K562 (cell line): Measurements from ENCODE around the gene CHCHD5. TPM values are rescaled to one million over a fixed set of nuclear protein-coding genes. Genes with fewer than 3 reads are reported as not detected.

ENCODE experiments used
- ATAC-seq: fragments of 200-7000 bp; cut with Tn5 transposase; 3 replicates; pipeline ENCODE4 v1.9.1; 2020; ENCODE audit warnings: moderate library complexity
- BruUV-seq: library from RNA; stranded (reverse); fragments of 400-500 nt; replicated peaks from 2 replicates; lab custom pipeline; 2021; lab: Mats Ljungman, UMichigan
- CTCF ChIA-PET: fragments of 300-600 bp; formaldehyde crosslinking; extraction: SDS; loops from one replicate; lab custom pipeline; 2021; ENCODE audit warnings: low intra/inter-chr PET ratio; lab: Yijun Ruan, JAX
- POLR2A ChIA-PET: fragments of 300-600, 350-650 bp; sonication (Branson Sonifier 250); formaldehyde crosslinking; extraction: SDS; loops from one replicate; lab custom pipeline; 2021; ENCODE audit warnings: antibody characterized with exemption, inconsistent platforms; lab: Yijun Ruan, JAX
- DNase-seq, 4 experiments: peaks; one replicate each; pipeline versions ENCODE4 v3.0.0 to v3.0.0-alpha.2; 2011 to 2018; ENCODE audit warnings: low spot score in 3 of 4, mixed read lengths in 3 of 4; ENCODE audit errors: extremely low read depth in 1 of 4
- FAIRE-seq: peaks from 2 replicates; lab custom pipeline; 2011; peaks lifted over from hg19 to GRCh38; lab: Jason Lieb, UNC
- H2AFZ ChIP-seq: 2 replicates; pipeline ENCODE4 v1.6.0; 2011; ENCODE audit warnings: low read depth, low read length, control low read depth, inconsistent platforms
- H3K27ac ChIP-seq: fragments of 200-600 bp; 3 replicates; pipeline ENCODE4 v1.8.0; 2011; ENCODE audit warnings: low read depth, mild to moderate bottlenecking, control low read depth, inconsistent platforms, low read length, moderate library complexity, mixed read lengths; ENCODE audit errors: extremely low read depth
- H3K27me3 ChIP-seq, 2 experiments: fragments of 300-600 bp in 1 of 2; 2 replicates in 1 of 2; 3 replicates in 1 of 2; pipeline versions ENCODE4 v1.6.0 to v1.8.0; 2011; ENCODE audit warnings: inconsistent platforms in 2 of 2, low read length in 2 of 2, mild to moderate bottlenecking in 1 of 2, mixed read lengths in 1 of 2, moderate library complexity in 1 of 2; ENCODE audit not compliant: control insufficient read depth in 2 of 2, insufficient read depth in 2 of 2
- H3K36me3 ChIP-seq: fragments of 300-600 bp; 3 replicates; pipeline ENCODE4 v1.8.0; 2011; ENCODE audit warnings: mild to moderate bottlenecking, low read length, inconsistent platforms; ENCODE audit not compliant: control insufficient read depth, insufficient read depth
- H3K4me1 ChIP-seq, 2 experiments: fragments of 200-600 bp in 1 of 2; replicated peaks in 1 of 2; 2 replicates in 1 of 2; 3 replicates in 1 of 2; pipeline versions ENCODE4 v1.5.1 to v1.8.0; 2011; ENCODE audit warnings: inconsistent platforms in 2 of 2, low read length in 2 of 2, mild to moderate bottlenecking in 1 of 2, mixed read lengths in 1 of 2, moderate library complexity in 1 of 2; ENCODE audit not compliant: control insufficient read depth in 2 of 2, insufficient read depth in 2 of 2
- H3K4me2 ChIP-seq: 2 replicates; pipeline ENCODE4 v1.6.1; 2011; ENCODE audit warnings: low read length, control low read depth, inconsistent platforms, mixed read lengths; ENCODE audit not compliant: insufficient read depth
- H3K4me3 ChIP-seq: fragments of 200-600 bp; sonication (generic), shearing (Covaris generic); 2 replicates; pipeline ENCODE4 v1.5.1; 2016; ENCODE audit warnings: control low read depth, inconsistent platforms
- H3K79me2 ChIP-seq: fragments of 200-600 bp; 3 replicates; pipeline ENCODE4 v1.8.0; 2011; ENCODE audit warnings: low read length, inconsistent platforms; ENCODE audit not compliant: control insufficient read depth, insufficient read depth
- H3K9ac ChIP-seq, 2 experiments: 2 replicates each; pipeline versions ENCODE4 v1.6.0 to v1.6.1; 2011; ENCODE audit warnings: low read depth in 2 of 2, low read length in 2 of 2, control low read depth in 1 of 2, inconsistent platforms in 1 of 2, mild to moderate bottlenecking in 1 of 2, mixed read lengths in 1 of 2; ENCODE audit not compliant: insufficient read depth in 1 of 2
- H3K9me1 ChIP-seq: one replicate; pipeline ENCODE4 v1.6.0; 2011; ENCODE audit warnings: inconsistent platforms, mild to moderate bottlenecking, low read length, moderate library complexity; ENCODE audit not compliant: control insufficient read depth, insufficient read depth
- H3K9me3 ChIP-seq: replicated peaks from 2 replicates; pipeline ENCODE4 v1.5.1; 2011; ENCODE audit warnings: low read depth, low read length, inconsistent platforms; ENCODE audit not compliant: control insufficient read depth, insufficient read depth
- H4K20me1 ChIP-seq: replicated peaks from 2 replicates; pipeline ENCODE4 v1.6.1; 2011; ENCODE audit warnings: low read length, inconsistent platforms, mixed read lengths; ENCODE audit not compliant: control insufficient read depth, insufficient read depth
- CEBPB ChIP-seq: fragments of 450-650 bp; IDR thresholded peaks from 2 replicates; pipeline ENCODE4 v1.6.1; 2016; ENCODE audit warnings: missing genetic modification characterization, missing compliant biosample characterization
- CEBPG ChIP-seq, 3 experiments: fragments of 200-800 bp in 1 of 3; sonication (Bioruptor generic) in 1 of 3; sonication (generic) in 1 of 3; formaldehyde crosslinking in 1 of 3; IDR thresholded peaks in 2 of 3; conservative IDR thresholded peaks in 1 of 3; 2 replicates each; pipeline versions ENCODE4 v1.6.1 to v1.8.0; 2016 to 2022; ENCODE audit warnings: missing compliant biosample characterization in 2 of 3, missing genetic modification characterization in 2 of 3, mild to moderate bottlenecking in 1 of 3, missing genetic modification reagents in 1 of 3
- PURB ChIP-seq: sonication (generic); formaldehyde crosslinking; IDR thresholded peaks from 2 replicates; pipeline ENCODE4 v1.9.0; 2021; ENCODE audit warnings: low read depth, mild to moderate bottlenecking, missing genetic modification reagents
- RAD21 ChIP-seq, 2 experiments: fragments of 250-450 bp in 1 of 2; fragments of 450-650 bp in 1 of 2; sonication (Bioruptor Pico) in 1 of 2; formaldehyde crosslinking in 1 of 2; IDR thresholded peaks in 1 of 2; conservative IDR thresholded peaks in 1 of 2; 2 replicates each; pipeline versions ENCODE4 v1.4.0 to v1.8.0; 2020 to 2022; ENCODE audit warnings: mild to moderate bottlenecking in 2 of 2, moderate library complexity in 1 of 2
- REST ChIP-seq, 2 experiments: fragments of 450-650 bp; formaldehyde crosslinking in 1 of 2; IDR thresholded peaks; 2 replicates each; pipeline versions ENCODE4 v1.4.0 to v1.6.1; 2014 to 2020; ENCODE audit warnings: mild to moderate bottlenecking in 2 of 2, borderline replicate concordance in 1 of 2, low read depth in 1 of 2
- WGBS: fragments of 100-300 bp; shearing (Covaris generic); methylation state at CpG from one replicate; pipeline ENCODE4 v1.1.6; 2016; ENCODE audit warnings: low coverage, mixed read lengths; ENCODE audit not compliant: insufficient coverage; ENCODE audit errors: missing lambda C conversion rate; 5-methylcytosine and 5-hydroxymethylcytosine counted together
- in situ Hi-C: fragments of 300-500 bp; cut with MboI; formaldehyde crosslinking; loops from 4 replicates; pipeline ENCODE4 v1.15.0; 2018; ENCODE audit warnings: inconsistent platforms, mixed read lengths
- intact Hi-C: fragments of 100-400 bp; cut with micrococcal nuclease; formaldehyde crosslinking; loops from 2 replicates; pipeline ENCODE4 v1.14.2; 2022
- polyA plus RNA-seq, 8 experiments: library from polyadenylated mRNA; depleted of rRNA in 4 of 8; stranded (reverse) in 5 of 8; unstranded in 3 of 8; fragments of >200 nt; fragmentation: Nextera tagmentation in 2 of 8; fragmentation: Illumina TruSeq in 1 of 8; extraction: Ambion mirVana in 2 of 8; extraction: Trizol in 1 of 8; gene quantifications; 2 replicates each; pipeline versions ENCODE4 v1.2.1 to v1.2.3, GENCODE V29; 2011 to 2014; ENCODE audit warnings: inconsistent platforms in 1 of 8, missing spikeins in 1 of 8
- total RNA-seq, 7 experiments: library from RNA; depleted of rRNA in 6 of 7; stranded (reverse); fragments of >200 nt in 6 of 7; fragmentation: Illumina TruSeq in 2 of 7; extraction: Trizol in 2 of 7; gene quantifications; 2 replicates each; pipeline versions ENCODE4 v1.2.1 to v1.2.3, GENCODE V29; 2011 to 2021; ENCODE audit warnings: low replicate concordance in 1 of 7

The CHCHD5 gene
- total and polyA plus RNA-seq, 9 of the 15 experiments (the other 6 are each of a cell fraction or from before 2014, with no cell fraction given): 7.4 to 79.3 (median 33.4) TPM

- H3K9ac ChIP-seq: no peak overlapping the region
- no peak overlapping the region for H3K4me2 ChIP-seq
- DNase-seq: no peak
- in situ Hi-C loops (no loop called here), intact Hi-C loops (no loop called here)
- no TSS peak for BruUV-seq
- peaks cover 99% of the 10 kb centered on the region for H3K36me3 ChIP-seq
- no peak for ATAC-seq
- FAIRE-seq: no peak
- H4K20me1 ChIP-seq: no peaks in the 10 kb centered on the region
- no peak for TF ChIP-seq PURB (CRISPR knock-in tag)
- TF ChIP-seq CEBPB (tag): peak; percentile 78
- no peak for TF ChIP-seq CEBPG (CRISPR knock-in tag; IDR thresholded peaks at IDR 0.05)
- peak; percentile 55 to 71 for TF ChIP-seq CEBPG (tag; conservative IDR thresholded peaks at IDR 0.05 in 1 of 2, IDR thresholded peaks at IDR 0.05 in 1 of 2)
- ChIA-PET POLR2A (interaction anchor here (0.5 kb wide), 1 partner anchor 419 kb away, joined by 3 read pairs; no protein-coding TSS in a partner anchor), CTCF (no interaction called here)
- H3K27ac ChIP-seq: no peak overlapping the region
- H3K9me1 ChIP-seq: no peaks in the 10 kb centered on the region
- no peaks in the 10 kb centered on the region for H3K27me3 ChIP-seq
- no peak overlapping the region for H2AFZ ChIP-seq
- WGBS: 72% methylated on average over 7 of the region's 7 CpGs
- H3K4me1 ChIP-seq: no peaks in the 10 kb centered on the region
- no peaks in the 10 kb centered on the region for H3K9me3 ChIP-seq
- no peak overlapping the region for H3K4me3 ChIP-seq
- H3K79me2 ChIP-seq: no peaks in the 10 kb centered on the region
Measured at GRCh38 chr2:112572005-112572404, 12.4 kb upstream of the CHCHD5 start.

GRCh38 chr2:112577756-112578155 lies 6.7 kb upstream of the CHCHD5 start:
- ATAC-seq (no peak), FAIRE-seq (no peak), DNase-seq (no peak)
- H3K9me3 ChIP-seq: no peaks in the 10 kb centered on the region
- H3K27me3 ChIP-seq: no peaks in the 10 kb centered on the region
- no peak overlapping the region for H3K4me3 ChIP-seq
- H3K9me1 ChIP-seq: no peaks in the 10 kb centered on the region
- 72% methylated on average over 3 of the region's 5 CpGs for WGBS
- H3K36me3 ChIP-seq: peaks cover 45% of the 10 kb centered on the region; the same call in 2 of the 3 replicates
- in situ Hi-C loops: no loop called here
- H4K20me1 ChIP-seq: no peaks in the 10 kb centered on the region
- H3K79me2 ChIP-seq: peaks cover 3% of the 10 kb centered on the region; the same call in 1 of the 3 replicates
- ChIA-PET CTCF (interaction anchor here (0.8 to 1.1 kb wide), 2 partner anchors 457 to 690 kb away, joined by 3 to 5 read pairs; no protein-coding TSS in a partner anchor), POLR2A (interaction anchor here (1.5 kb wide), 1 partner anchor 8 kb away, joined by 3 read pairs; no protein-coding TSS in a partner anchor)
- BruUV-seq: no TSS peak
- H2AFZ ChIP-seq: no peak overlapping the region
- H3K4me1 ChIP-seq: peaks cover 3 to 4% of the 10 kb centered on the region in 2 experiments; a peak in 3 of 5 replicates
- H3K4me2 ChIP-seq: no peak overlapping the region
- no peak overlapping the region for H3K27ac ChIP-seq
- no peak overlapping the region for H3K9ac ChIP-seq
- intact Hi-C loops: no loop called here
- TF ChIP-seq RAD21 (CRISPR knock-in tag; conservative IDR thresholded peaks at IDR 0.05 in 1 of 2, IDR thresholded peaks at IDR 0.05 in 1 of 2) (peak in 1 of 2 experiments; percentile 42; a peak in 2 of 4 replicates), REST (IDR thresholded peaks at IDR 0.05; ENCODE audit: borderline replicate concordance) (peak; percentile 30; the same call in 1 of the 2 replicates), REST (CRISPR knock-in tag; IDR thresholded peaks at IDR 0.05; ENCODE audit: low read depth) (no peak)
